NT2/D1 (cell line): ENCODE measurements around the gene SLC9A8.

Source experiments
- DNase-seq: peaks from one replicate; pipeline ENCODE4 v3.0.0-alpha.2; 2011; ENCODE audit warnings: low read depth, low spot score
- H3K27me3 ChIP-seq: 2 replicates; pipeline ENCODE4 v1.6.0; 2011; ENCODE audit warnings: mild to moderate bottlenecking; ENCODE audit not compliant: insufficient read length, insufficient read depth
- H3K36me3 ChIP-seq: 2 replicates; pipeline ENCODE4 v1.6.1; 2011; ENCODE audit warnings: mild to moderate bottlenecking, low read length, mixed read lengths; ENCODE audit not compliant: insufficient read depth, insufficient read length
- H3K4me1 ChIP-seq: 2 replicates; pipeline ENCODE4 v1.5.1; 2011; ENCODE audit not compliant: insufficient read depth, insufficient read length
- H3K4me3 ChIP-seq: 2 replicates; pipeline ENCODE4 v1.5.1; 2011; ENCODE audit warnings: low read depth; ENCODE audit not compliant: insufficient read length
- H3K9ac ChIP-seq: 2 replicates; pipeline ENCODE4 v1.6.0; 2011; ENCODE audit warnings: low read depth; ENCODE audit not compliant: insufficient read length
- H3K9me3 ChIP-seq: 2 replicates; pipeline ENCODE4 v1.5.1; 2011; ENCODE audit warnings: mild to moderate bottlenecking, low read length; ENCODE audit not compliant: insufficient read depth
- SUZ12 ChIP-seq: IDR thresholded peaks from 2 replicates; pipeline ENCODE4 v1.6.1; 2011; ENCODE audit not compliant: insufficient read length, insufficient read depth; ENCODE audit errors: extremely low read depth
- YY1 ChIP-seq: IDR thresholded peaks from 2 replicates; pipeline ENCODE4 v1.6.1; 2011; ENCODE audit not compliant: insufficient read length, insufficient read depth
- ZNF274 ChIP-seq: IDR thresholded peaks from 2 replicates; pipeline ENCODE4 v1.6.1; 2011; ENCODE audit warnings: mild to moderate bottlenecking, low read depth, low read length

The SLC9A8 gene

DNA sequence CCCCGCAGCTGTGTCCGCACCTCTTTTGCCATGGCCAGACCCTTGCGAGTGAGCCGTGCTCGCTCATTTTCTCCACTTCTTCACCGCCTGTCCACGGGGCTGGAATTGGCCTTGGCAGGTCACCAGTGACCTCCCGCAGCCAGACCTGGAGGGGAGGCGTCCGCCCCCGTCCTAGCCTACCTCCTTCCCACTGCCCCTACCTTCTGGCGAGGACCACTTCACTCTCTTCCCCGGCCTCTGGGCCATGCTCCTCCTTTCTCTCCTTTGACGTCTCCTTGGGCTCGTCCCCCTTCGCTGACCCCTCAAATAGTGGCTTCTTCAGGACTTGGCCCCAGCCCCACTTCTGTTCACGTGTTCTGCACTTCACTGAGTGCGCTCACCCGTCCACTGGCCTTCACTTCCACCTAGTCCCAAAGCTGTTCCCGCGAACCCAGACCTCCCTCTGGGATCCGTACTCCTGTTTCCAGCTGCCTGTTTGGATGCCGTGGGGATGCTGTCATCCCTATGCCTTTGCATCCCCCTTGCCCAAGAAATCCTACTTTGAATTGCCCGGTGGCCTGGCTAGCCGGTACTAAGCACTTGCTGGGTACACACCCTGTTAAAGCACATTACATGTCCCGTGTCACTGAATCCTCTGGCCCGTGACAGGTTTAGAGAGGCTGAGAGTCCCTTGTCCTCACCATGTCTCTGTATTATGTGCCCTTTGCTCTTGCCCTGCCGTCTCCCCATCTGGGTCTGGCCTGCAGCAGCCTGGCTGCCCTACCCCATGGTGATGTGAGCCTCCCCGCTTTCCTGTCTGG lies 69.7 kb downstream of the SLC9A8 start:
- no peaks in the 10 kb centered on the region for H3K9me3 ChIP-seq
- H3K4me1 ChIP-seq, result peaks cover 7% of the 10 kb centered on the region
- peaks cover 46% of the 10 kb centered on the region for H3K36me3 ChIP-seq
- H3K4me3 ChIP-seq, result no peak overlapping the region
- TF ChIP-seq SUZ12, result no peak
- TF ChIP-seq YY1, result no peak
- TF ChIP-seq ZNF274, result no peak
- H3K27me3 ChIP-seq, result no peaks in the 10 kb centered on the region
- DNase-seq, result no peak
- peak overlapping the region; percentile 11 for H3K9ac ChIP-seq

DNA sequence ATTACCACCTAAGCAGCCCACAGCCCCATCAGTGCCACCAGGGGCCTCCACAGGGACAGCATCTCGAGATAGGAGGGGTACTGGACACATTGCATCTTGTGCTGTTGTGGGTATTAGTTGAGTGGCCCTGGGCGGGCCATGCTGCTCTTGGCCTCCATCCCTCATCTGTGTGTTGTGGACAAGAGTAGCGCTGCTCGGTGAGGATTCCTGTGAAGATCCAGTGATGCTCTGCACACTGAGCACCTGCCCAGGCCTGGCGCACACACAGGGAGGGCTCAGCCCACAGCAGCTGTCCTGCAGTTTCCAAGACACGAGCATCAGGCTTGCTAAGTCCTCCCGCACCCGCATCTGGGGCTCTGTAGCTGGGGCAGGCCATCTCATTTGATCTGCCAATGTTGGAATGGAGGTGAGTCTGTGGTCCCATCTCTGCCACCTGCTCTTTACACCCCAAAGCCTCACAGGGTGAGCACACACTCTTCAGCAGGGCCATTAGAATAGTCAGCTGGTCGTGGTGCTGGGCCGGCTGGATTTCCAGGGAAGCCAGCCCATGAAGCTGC lies 70.7 kb downstream of the SLC9A8 start:
- no peak overlapping the region for H3K4me3 ChIP-seq
- no peak for DNase-seq
- H3K9me3 ChIP-seq, result no peaks in the 10 kb centered on the region
- H3K9ac ChIP-seq, result no peak overlapping the region
- H3K27me3 ChIP-seq, result no peaks in the 10 kb centered on the region
- H3K4me1 ChIP-seq, result peaks cover 17% of the 10 kb centered on the region
- H3K36me3 ChIP-seq, result peaks cover 46% of the 10 kb centered on the region
- TF ChIP-seq YY1 (no peak), ZNF274 (no peak), SUZ12 (no peak)

DNA sequence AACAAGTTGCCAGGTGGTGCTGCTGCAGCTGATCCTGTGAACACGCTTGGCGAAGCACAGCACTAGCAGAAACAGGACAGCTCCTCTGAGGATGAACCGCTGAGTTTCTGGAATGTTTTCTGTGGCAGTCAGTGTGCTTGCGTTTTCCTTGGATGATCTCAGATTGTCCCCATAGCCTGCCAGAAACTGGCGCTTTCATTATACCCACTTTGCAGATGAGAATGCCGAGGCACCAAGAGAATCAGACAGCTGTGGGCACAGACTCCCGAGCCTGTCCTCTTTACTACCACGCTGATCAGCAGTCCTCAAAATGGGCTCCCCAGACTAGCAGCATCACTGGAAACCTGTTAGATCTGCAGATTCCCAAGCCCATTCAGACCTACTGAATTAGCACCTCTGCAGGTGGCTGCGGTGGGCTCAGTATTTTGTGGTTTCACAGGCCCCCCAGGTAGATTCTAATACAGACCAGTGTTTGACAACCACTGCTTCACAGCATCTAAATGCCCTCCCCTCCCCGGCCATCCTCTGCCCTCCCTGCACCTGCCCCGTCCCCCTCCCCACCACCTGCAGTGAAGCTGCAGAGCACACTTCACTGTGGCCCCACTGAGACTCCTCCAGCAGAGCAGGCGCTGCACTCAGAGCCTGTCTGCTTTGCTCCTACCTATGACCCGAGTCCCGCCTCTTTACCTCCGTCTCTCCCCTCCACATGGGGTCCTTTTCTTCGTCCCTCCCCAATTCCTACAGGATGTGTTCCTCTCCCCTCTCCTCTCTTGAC lies 73.1 kb downstream of the SLC9A8 start:
- no peaks in the 10 kb centered on the region for H3K27me3 ChIP-seq
- peaks cover 29% of the 10 kb centered on the region for H3K4me1 ChIP-seq
- no peaks in the 10 kb centered on the region for H3K9me3 ChIP-seq
- TF ChIP-seq YY1 (no peak), ZNF274 (no peak), SUZ12 (no peak)
- DNase-seq, result no peak
- peaks cover 50% of the 10 kb centered on the region for H3K36me3 ChIP-seq
- no peak overlapping the region for H3K9ac ChIP-seq
- no peak overlapping the region for H3K4me3 ChIP-seq

DNA sequence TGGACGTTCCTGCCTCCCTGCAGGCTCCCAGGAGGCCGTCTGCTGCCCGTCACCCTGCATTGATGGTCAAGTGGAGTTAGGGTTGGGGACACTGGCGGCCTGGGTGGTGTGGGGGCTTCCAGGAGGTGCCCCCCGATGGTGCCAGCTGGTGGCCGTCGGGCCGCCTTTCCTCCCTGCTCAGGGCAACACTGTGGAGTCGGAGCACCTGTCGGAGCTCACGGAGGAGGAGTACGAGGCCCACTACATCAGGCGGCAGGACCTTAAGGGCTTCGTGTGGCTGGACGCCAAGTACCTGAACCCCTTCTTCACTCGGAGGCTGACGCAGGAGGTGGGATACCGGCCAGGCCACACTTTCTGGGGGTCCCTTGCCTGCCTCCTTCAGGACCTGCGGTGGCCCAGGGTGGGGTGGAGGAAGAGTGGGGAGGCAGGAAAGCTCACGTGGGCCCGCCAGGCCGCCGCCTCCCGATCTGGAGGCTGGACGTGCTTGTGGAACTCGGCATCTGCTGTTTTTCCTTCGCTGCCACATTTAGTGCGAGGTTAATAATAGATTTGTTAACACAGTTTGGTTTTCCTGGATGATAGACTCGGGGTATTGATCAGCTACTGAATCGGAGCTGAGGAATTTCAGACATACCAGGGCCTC lies 74.1 kb downstream of the SLC9A8 start:
- H3K36me3 ChIP-seq, result peaks cover 45% of the 10 kb centered on the region
- TF ChIP-seq YY1 (no peak), ZNF274 (no peak), SUZ12 (no peak)
- no peak for DNase-seq
- H3K4me3 ChIP-seq, result no peak overlapping the region
- H3K4me1 ChIP-seq, result peaks cover 37% of the 10 kb centered on the region
- H3K27me3 ChIP-seq, result no peaks in the 10 kb centered on the region
- H3K9ac ChIP-seq, result no peak overlapping the region
- no peaks in the 10 kb centered on the region for H3K9me3 ChIP-seq

DNA sequence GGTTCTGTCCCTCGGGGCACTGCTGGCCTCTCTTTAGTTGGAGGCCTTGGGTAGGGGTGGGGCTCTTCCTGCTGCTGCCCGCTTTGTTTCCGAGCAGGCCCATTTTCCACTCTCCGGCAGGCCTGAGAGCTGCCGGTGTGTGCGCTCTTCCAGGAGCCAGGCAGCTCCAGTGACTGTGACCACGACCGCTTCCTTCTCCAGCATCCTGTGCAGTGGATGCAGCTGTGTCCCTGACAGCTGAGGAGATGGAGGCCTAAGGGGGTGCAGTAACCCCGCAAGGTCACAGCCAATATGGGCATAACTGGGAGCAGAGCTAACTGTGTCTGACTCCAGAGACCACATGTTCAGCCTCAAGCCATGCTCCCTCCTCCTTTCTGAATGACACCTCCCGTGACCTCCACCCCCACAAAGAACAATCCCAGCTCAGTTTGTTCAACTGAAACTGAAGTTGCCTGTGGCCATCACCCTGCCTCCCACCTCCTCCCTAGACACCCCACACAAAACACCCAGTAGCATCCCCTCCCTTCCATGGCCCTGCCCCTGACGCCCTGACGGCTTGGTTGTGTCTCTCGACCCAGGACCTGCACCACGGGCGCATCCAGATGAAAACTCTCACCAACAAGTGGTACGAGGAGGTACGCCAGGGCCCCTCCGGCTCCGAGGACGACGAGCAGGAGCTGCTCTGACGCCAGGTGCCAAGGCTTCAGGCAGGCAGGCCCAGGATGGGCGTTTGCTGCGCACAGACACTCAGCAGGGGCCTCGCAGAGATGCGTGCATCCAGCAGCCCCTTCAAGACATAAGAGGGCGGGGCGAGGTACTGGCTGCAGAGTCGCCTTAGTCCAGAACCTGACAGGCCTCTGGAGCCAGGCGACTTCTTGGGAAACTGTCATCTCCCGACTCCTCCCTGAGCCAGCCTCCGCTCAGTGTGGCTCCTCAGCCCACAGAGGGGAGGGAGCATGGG lies 74.9 kb downstream of the SLC9A8 start:
- no peak for DNase-seq
- no peak for TF ChIP-seq SUZ12
- H3K9ac ChIP-seq, result peak overlapping the region; percentile 65

DNA sequence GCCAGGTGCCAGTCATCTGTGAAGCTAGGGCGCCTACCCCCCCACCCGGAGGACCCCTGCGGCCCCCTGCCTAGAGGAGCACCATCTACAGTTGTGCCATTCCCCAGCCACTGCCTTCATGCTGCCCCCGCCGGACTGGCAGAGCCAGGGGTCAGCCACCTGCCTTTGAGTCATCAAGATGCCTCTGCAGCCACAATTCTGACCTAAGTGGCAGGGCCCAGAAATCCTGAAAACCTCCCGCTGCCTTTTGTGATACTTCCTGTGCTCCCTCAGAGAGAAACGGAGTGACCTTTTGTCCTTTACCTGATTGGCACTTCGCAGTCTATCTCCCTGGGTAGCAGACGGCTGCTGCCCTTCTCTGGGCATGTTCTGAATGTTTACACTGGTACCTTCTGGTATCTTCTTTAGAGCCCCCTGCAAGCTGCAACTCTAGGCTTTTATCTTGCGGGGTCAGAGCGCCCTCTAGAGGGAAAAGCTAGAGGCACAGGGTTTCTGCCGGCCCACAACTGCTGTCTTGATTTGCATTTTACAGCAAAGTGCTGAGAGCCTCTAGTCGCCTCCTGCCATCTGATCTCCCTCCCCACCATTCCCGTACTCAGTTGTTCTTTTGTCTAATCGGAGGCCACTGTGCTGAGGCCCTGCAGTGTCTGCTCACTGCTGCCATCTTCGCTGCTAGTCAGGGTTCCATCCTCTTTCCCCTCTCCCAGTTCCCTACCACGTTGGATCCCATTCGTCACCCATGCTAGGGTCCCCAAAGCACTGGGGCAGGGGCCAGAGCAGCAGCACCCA lies 75.8 kb downstream of the SLC9A8 start:
- Histone ChIP-seq H3K27me3 (no peaks in the 10 kb centered on the region), H3K4me3 (no peak overlapping the region), H3K9me3 (no peaks in the 10 kb centered on the region), H3K9ac (no peak overlapping the region), H3K36me3 (peaks cover 40% of the 10 kb centered on the region), H3K4me1 (peaks cover 48% of the 10 kb centered on the region)
- TF ChIP-seq YY1 (peak; percentile 12), SUZ12 (no peak), ZNF274 (no peak)
- DNase-seq, result peak; percentile 88

More for the DNA sequence above, 74.9 kb downstream of the SLC9A8 start:
- Histone ChIP-seq H3K9me3 (no peaks in the 10 kb centered on the region), H3K4me1 (peaks cover 45% of the 10 kb centered on the region), H3K36me3 (peaks cover 45% of the 10 kb centered on the region), H3K4me3 (no peak overlapping the region), H3K27me3 (no peaks in the 10 kb centered on the region)
